Activated CD4-positive, CD25-positive, alpha-beta regulatory T cell (primary cell): Measurements from ENCODE around the gene TKTL1.

Source experiments
- DNase-seq, 4 experiments: peaks; one replicate each; lab custom pipeline; 2025; lab: John Stamatoyannopoulos, UW

The TKTL1 gene

GRCh38 chrX:154378059-154378798 lies 82.6 kb downstream of the TKTL1 start:
- DNase-seq, result no peak

- DNase-seq, result peak; percentile 98 to 100 (median 100)
These were observed 83.4 kb downstream of the TKTL1 start, which contains the start of gene EMD for GRCh38 chrX:154378799-154379568. EMD (plus strand) TSS chrX:154379295; CDS start chrX:154379485, 190 bp downstream.

- no peak for DNase-seq
These were observed 84.0 kb downstream of the TKTL1 start for GRCh38 chrX:154379569-154379951.
